Measurements from ENCODE around the gene RPLP2.

RPLP2 gene

DNA sequence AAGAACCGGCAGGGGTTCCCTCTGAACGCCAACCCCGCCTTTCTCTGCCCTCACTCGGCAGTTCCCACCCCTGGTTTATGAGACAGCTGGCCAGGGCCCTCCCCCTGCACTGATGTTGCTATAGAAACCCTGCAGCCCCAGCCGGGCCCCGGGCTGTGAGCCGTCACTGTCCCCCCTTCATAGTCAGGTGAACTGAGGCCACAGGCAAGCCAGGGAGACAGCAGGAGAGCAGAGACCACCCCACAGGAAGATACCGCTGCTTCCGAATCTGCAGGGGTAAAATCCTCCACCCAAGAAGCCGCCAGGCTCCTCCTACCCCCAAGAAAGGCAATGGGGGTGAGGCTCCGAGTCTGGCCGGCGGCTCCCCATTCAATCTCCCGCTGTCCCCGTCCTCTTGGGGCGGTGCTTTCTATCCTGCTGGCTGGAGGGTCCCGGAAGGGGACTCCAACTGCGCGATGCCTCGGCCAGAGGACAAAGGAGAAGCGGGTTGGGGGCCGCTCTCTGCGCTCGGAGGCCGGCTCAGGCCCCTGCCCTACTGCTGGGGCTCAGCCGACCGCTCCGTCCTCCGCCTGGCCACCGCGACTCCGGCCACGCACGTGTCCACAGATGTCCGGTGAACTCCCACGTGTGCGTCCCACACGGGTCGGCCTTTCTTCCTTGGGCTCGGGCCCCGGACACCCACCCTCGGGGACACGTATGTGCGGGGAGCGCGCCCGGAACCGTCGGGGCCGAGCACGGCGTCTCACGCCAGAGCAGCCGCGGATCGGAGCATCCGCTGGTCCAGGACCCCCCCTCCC, 12.3 kb upstream of the RPLP2 start (continued):
- TF ChIP-seq, protein P1, sequence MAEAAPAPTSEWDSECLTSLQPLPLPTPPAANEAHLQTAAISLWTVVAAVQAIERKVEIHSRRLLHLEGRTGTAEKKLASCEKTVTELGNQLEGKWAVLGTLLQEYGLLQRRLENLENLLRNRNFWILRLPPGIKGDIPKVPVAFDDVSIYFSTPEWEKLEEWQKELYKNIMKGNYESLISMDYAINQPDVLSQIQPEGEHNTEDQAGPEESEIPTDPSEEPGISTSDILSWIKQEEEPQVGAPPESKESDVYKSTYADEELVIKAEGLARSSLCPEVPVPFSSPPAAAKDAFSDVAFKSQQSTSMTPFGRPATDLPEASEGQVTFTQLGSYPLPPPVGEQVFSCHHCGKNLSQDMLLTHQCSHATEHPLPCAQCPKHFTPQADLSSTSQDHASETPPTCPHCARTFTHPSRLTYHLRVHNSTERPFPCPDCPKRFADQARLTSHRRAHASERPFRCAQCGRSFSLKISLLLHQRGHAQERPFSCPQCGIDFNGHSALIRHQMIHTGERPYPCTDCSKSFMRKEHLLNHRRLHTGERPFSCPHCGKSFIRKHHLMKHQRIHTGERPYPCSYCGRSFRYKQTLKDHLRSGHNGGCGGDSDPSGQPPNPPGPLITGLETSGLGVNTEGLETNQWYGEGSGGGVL (tag by site-specific recombination; IDR thresholded peaks at IDR 0.05) = peak; percentile 98
- TF ChIP-seq, protein P2, sequence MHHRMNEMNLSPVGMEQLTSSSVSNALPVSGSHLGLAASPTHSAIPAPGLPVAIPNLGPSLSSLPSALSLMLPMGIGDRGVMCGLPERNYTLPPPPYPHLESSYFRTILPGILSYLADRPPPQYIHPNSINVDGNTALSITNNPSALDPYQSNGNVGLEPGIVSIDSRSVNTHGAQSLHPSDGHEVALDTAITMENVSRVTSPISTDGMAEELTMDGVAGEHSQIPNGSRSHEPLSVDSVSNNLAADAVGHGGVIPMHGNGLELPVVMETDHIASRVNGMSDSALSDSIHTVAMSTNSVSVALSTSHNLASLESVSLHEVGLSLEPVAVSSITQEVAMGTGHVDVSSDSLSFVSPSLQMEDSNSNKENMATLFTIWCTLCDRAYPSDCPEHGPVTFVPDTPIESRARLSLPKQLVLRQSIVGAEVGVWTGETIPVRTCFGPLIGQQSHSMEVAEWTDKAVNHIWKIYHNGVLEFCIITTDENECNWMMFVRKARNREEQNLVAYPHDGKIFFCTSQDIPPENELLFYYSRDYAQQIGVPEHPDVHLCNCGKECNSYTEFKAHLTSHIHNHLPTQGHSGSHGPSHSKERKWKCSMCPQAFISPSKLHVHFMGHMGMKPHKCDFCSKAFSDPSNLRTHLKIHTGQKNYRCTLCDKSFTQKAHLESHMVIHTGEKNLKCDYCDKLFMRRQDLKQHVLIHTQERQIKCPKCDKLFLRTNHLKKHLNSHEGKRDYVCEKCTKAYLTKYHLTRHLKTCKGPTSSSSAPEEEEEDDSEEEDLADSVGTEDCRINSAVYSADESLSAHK (tag by site-specific recombination; IDR thresholded peaks at IDR 0.05) = no peak
- no peak for TF ChIP-seq ZNF223 (tag by site-specific recombination; IDR thresholded peaks at IDR 0.05)
- TF ChIP-seq ZNF350 (tag by site-specific recombination; IDR thresholded peaks at IDR 0.05) = no peak
- TF ChIP-seq, protein P3, sequence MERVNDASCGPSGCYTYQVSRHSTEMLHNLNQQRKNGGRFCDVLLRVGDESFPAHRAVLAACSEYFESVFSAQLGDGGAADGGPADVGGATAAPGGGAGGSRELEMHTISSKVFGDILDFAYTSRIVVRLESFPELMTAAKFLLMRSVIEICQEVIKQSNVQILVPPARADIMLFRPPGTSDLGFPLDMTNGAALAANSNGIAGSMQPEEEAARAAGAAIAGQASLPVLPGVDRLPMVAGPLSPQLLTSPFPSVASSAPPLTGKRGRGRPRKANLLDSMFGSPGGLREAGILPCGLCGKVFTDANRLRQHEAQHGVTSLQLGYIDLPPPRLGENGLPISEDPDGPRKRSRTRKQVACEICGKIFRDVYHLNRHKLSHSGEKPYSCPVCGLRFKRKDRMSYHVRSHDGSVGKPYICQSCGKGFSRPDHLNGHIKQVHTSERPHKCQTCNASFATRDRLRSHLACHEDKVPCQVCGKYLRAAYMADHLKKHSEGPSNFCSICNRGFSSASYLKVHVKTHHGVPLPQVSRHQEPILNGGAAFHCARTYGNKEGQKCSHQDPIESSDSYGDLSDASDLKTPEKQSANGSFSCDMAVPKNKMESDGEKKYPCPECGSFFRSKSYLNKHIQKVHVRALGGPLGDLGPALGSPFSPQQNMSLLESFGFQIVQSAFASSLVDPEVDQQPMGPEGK (tag by site-specific recombination; IDR thresholded peaks at IDR 0.05) = peak; percentile 81
- TF ChIP-seq KLF10 (tag by site-specific recombination; IDR thresholded peaks at IDR 0.05) = peak; percentile 89
- TF ChIP-seq, protein P4, sequence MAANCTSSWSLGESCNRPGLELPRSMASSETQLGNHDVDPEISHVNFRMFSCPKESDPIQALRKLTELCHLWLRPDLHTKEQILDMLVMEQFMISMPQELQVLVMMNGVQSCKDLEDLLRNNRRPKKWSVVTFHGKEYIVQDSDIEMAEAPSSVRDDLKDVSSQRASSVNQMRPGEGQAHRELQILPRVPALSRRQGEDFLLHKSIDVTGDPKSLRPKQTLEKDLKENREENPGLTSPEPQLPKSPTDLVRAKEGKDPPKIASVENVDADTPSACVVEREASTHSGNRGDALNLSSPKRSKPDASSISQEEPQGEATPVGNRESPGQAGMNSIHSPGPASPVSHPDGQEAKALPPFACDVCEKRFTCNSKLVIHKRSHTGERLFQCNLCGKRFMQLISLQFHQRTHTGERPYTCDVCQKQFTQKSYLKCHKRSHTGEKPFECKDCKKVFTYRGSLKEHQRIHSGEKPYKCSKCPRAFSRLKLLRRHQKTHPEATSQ (tag by site-specific recombination; IDR thresholded peaks at IDR 0.05) = no peak
- peak; percentile 42 for TF ChIP-seq KLF9 (tag by site-specific recombination; IDR thresholded peaks at IDR 0.05; ENCODE audit: low read depth)
- TF ChIP-seq ZNF660 (tag by site-specific recombination; IDR thresholded peaks at IDR 0.05) = no peak
- no peak for TF ChIP-seq ZNF654 (tag by site-specific recombination; IDR thresholded peaks at IDR 0.05; ENCODE audit: low read depth)
- TF ChIP-seq ZNF549 (tag by site-specific recombination; IDR thresholded peaks at IDR 0.05) = no peak
- TF ChIP-seq ZFP3 (tag by site-specific recombination; IDR thresholded peaks at IDR 0.05; ENCODE audit: low read depth) = no peak
- peak; percentile 51; the same call in 1 of the 2 replicates for TF ChIP-seq ZXDB (tag by site-specific recombination; IDR thresholded peaks at IDR 0.05)
- peak; percentile 90 for TF ChIP-seq ZBTB7A (tag by site-specific recombination; IDR thresholded peaks at IDR 0.05; ENCODE audit: low read depth)
- no peak for TF ChIP-seq ZNF248 (tag by site-specific recombination; IDR thresholded peaks at IDR 0.05)
- TF ChIP-seq HOXC10 (CRISPR knock-in tag; IDR thresholded peaks at IDR 0.05) = no peak
- TF ChIP-seq, protein P5, sequence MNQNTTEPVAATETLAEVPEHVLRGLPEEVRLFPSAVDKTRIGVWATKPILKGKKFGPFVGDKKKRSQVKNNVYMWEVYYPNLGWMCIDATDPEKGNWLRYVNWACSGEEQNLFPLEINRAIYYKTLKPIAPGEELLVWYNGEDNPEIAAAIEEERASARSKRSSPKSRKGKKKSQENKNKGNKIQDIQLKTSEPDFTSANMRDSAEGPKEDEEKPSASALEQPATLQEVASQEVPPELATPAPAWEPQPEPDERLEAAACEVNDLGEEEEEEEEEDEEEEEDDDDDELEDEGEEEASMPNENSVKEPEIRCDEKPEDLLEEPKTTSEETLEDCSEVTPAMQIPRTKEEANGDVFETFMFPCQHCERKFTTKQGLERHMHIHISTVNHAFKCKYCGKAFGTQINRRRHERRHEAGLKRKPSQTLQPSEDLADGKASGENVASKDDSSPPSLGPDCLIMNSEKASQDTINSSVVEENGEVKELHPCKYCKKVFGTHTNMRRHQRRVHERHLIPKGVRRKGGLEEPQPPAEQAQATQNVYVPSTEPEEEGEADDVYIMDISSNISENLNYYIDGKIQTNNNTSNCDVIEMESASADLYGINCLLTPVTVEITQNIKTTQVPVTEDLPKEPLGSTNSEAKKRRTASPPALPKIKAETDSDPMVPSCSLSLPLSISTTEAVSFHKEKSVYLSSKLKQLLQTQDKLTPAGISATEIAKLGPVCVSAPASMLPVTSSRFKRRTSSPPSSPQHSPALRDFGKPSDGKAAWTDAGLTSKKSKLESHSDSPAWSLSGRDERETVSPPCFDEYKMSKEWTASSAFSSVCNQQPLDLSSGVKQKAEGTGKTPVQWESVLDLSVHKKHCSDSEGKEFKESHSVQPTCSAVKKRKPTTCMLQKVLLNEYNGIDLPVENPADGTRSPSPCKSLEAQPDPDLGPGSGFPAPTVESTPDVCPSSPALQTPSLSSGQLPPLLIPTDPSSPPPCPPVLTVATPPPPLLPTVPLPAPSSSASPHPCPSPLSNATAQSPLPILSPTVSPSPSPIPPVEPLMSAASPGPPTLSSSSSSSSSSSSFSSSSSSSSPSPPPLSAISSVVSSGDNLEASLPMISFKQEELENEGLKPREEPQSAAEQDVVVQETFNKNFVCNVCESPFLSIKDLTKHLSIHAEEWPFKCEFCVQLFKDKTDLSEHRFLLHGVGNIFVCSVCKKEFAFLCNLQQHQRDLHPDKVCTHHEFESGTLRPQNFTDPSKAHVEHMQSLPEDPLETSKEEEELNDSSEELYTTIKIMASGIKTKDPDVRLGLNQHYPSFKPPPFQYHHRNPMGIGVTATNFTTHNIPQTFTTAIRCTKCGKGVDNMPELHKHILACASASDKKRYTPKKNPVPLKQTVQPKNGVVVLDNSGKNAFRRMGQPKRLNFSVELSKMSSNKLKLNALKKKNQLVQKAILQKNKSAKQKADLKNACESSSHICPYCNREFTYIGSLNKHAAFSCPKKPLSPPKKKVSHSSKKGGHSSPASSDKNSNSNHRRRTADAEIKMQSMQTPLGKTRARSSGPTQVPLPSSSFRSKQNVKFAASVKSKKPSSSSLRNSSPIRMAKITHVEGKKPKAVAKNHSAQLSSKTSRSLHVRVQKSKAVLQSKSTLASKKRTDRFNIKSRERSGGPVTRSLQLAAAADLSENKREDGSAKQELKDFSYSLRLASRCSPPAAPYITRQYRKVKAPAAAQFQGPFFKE (tag by site-specific recombination; IDR thresholded peaks at IDR 0.05; ENCODE audit: borderline replicate concordance) = no peak
- no peak for TF ChIP-seq ZNF23 (tag by site-specific recombination; IDR thresholded peaks at IDR 0.05; ENCODE audit: borderline replicate concordance)
- TF ChIP-seq REPIN1 (tag by site-specific recombination; IDR thresholded peaks at IDR 0.05; ENCODE audit: low read depth) = no peak
- TF ChIP-seq ZNF837 (tag by site-specific recombination; IDR thresholded peaks at IDR 0.05) = peak; percentile 93
- no peak for TF ChIP-seq ZNF707 (tag by site-specific recombination; IDR thresholded peaks at IDR 0.05)
- TF ChIP-seq ZBTB8A (tag by site-specific recombination; IDR thresholded peaks at IDR 0.05) = no peak; the same call in 1 of the 2 replicates
- no peak for TF ChIP-seq ZNF514 (tag by site-specific recombination; IDR thresholded peaks at IDR 0.05)
- TF ChIP-seq ZNF624 (tag by site-specific recombination; IDR thresholded peaks at IDR 0.05) = no peak
- no peak for TF ChIP-seq ZNF354C (tag by site-specific recombination; IDR thresholded peaks at IDR 0.05; ENCODE audit: borderline replicate concordance, low read depth)
- no peak for TF ChIP-seq ZNF266 (tag by site-specific recombination; IDR thresholded peaks at IDR 0.05; ENCODE audit: low read depth)

Data from HEK293 (cell line).